ENCODE measurements around the gene KSR1. TPM values are rescaled to one million over a fixed set of nuclear protein-coding genes. Genes with fewer than 3 reads are reported as not detected.

Gene KSR1
- total and polyA plus RNA-seq, 2 of the 4 experiments (the other 2 are of a cell fraction), result 12.5 to 21.9 TPM

DNA sequence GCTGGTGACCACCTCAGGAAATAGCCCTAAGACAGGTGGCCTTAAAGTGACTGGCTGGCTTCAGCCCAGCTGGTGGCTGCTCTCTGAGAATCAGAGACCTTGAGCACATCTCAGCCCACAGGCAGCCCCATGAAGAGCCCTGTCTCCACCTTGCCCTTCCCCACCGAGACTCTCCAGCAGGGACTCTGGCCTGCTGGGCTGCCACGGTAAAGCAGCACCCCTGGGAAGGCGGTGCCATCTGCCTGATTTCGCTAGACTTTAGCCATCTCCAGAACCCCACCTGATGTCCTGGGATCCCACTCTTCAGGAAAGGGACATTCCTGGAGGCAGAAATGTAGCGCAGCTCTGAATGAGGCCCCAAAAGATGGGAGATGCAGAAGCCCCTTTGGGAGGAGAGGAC is 129.5 kb downstream of the KSR1 start:
- Histone ChIP-seq H4K5ac (ENCODE audit: low read depth, low read length) (peak overlapping the region; percentile 38; the same call in 1 of the 2 replicates), H3K36me3 (ENCODE audit: control insufficient read depth, insufficient read depth, low read length) (peaks cover 69% of the 10 kb centered on the region), H2BK15ac (ENCODE audit: low read depth, low read length) (peak overlapping the region; percentile 84; the same call in 2 of the 3 replicates), H3K9me1 (ENCODE audit: insufficient read depth, low read length) (peaks cover 24% of the 10 kb centered on the region), H2AFZ (replicated peaks; ENCODE audit: low read length, poor library complexity) (peak overlapping the region; percentile 55), H3K4me2 (ENCODE audit: low read depth, low read length) (no peak overlapping the region), H3K9ac (ENCODE audit: low read depth, low read length) (no peak overlapping the region; the same call in 1 of the 2 replicates), H4K91ac (ENCODE audit: insufficient read depth, low read depth, low read length) (peak overlapping the region; percentile 96), H2AK9ac (replicated peaks; ENCODE audit: low read depth, low read length, poor library complexity) (peak overlapping the region; percentile 86), H2BK20ac (ENCODE audit: low read depth, low read length) (peak overlapping the region; percentile 94), H3K4me1 (ENCODE audit: control insufficient read depth, insufficient read depth, low read length) (peaks cover 17% of the 10 kb centered on the region), H3K4me3 (ENCODE audit: insufficient read depth, low read depth, low read length) (no peak overlapping the region), H2BK5ac (ENCODE audit: low read depth, low read length, poor library complexity, severe bottlenecking) (peak overlapping the region; percentile 78), H4K20me1 (ENCODE audit: insufficient read depth, low read length) (no peaks in the 10 kb centered on the region), H3K14ac (replicated peaks; ENCODE audit: low read depth, low read length) (peak overlapping the region; percentile 82), H3K23ac (ENCODE audit: low read depth, low read length) (peak overlapping the region; percentile 85; the same call in 1 of the 2 replicates), H3K27ac (ENCODE audit: insufficient read depth, low read length) (peak overlapping the region; percentile 73), H4K8ac (ENCODE audit: low read depth in 2 of 2, low read length in 2 of 2) (peak overlapping the region; percentile 60 to 79), H3K27me3 (ENCODE audit: control insufficient read depth, insufficient read depth, low read length) (no peaks in the 10 kb centered on the region), H3K4ac (ENCODE audit: low read depth, low read length) (peak overlapping the region; percentile 92), H2BK120ac (ENCODE audit: low read depth, low read length) (peak overlapping the region; percentile 97), H3K56ac (ENCODE audit: extremely low read depth, insufficient read depth, low read length) (no peak overlapping the region), H3K18ac (ENCODE audit: low read depth, low read length) (peak overlapping the region; percentile 29; the same call in 1 of the 2 replicates), H2AK5ac (ENCODE audit: low read depth, low read length) (peak overlapping the region; percentile 96), H3K79me1 (ENCODE audit: low read depth in 1 of 2, low read length in 2 of 2) (peaks cover 15 to 73% of the 10 kb centered on the region in 2 experiments; a peak in 3 of 4 replicates), H3K9me3 (ENCODE audit: control insufficient read depth, insufficient read depth, low read length) (no peaks in the 10 kb centered on the region)
- POLR2A ChIA-PET (ENCODE audit: unreplicated experiment), result no interaction called here
- no CpG with 5 or more reads among the region's 5 CpGs for WGBS, 2 experiments (ENCODE audit: extremely low coverage in 2 of 2, insufficient read length in 1 of 2)
- intact Hi-C loops (cut with micrococcal nuclease), result no loop called here
- TF ChIP-seq RFX5 (IDR thresholded peaks at IDR 0.05; ENCODE audit: low read depth, low read length) (no peak), MAFK (IDR thresholded peaks at IDR 0.05; ENCODE audit: low read depth, low read length) (no peak), MAZ (IDR thresholded peaks at IDR 0.05; ENCODE audit: borderline replicate concordance, low read depth, low read length) (no peak), SMC3 (IDR thresholded peaks at IDR 0.05; ENCODE audit: low read depth, low read length) (no peak), NFE2L2 (IDR thresholded peaks at IDR 0.05; ENCODE audit: low read depth, low read length) (no peak), POLR2A (IDR thresholded peaks at IDR 0.05; ENCODE audit: low read depth, low read length) (no peak), CHD1 (IDR thresholded peaks at IDR 0.05; ENCODE audit: low read depth, low read length) (no peak), CTCF (conservative IDR thresholded peaks at IDR 0.05; ENCODE audit: low read depth, low read length) (no peak), RAD21 (IDR thresholded peaks at IDR 0.05; ENCODE audit: low read length) (no peak), CEBPB (IDR thresholded peaks at IDR 0.05; ENCODE audit: low read depth, low read length) (no peak), BHLHE40 (IDR thresholded peaks at IDR 0.05; ENCODE audit: low read depth, low read length) (no peak), MXI1 (IDR thresholded peaks at IDR 0.05; ENCODE audit: borderline replicate concordance, low read depth, low read length) (no peak), FOS (IDR thresholded peaks at IDR 0.05; ENCODE audit: low read depth, low read length) (no peak), RCOR1 (IDR thresholded peaks at IDR 0.05; ENCODE audit: insufficient replicate concordance, low read length) (no peak)
- TF ChIP-seq, protein P1, sequence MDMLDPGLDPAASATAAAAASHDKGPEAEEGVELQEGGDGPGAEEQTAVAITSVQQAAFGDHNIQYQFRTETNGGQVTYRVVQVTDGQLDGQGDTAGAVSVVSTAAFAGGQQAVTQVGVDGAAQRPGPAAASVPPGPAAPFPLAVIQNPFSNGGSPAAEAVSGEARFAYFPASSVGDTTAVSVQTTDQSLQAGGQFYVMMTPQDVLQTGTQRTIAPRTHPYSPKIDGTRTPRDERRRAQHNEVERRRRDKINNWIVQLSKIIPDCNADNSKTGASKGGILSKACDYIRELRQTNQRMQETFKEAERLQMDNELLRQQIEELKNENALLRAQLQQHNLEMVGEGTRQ (IDR thresholded peaks at IDR 0.05; ENCODE audit: low read depth, low read length), result no peak
- TF ChIP-seq, protein P2, sequence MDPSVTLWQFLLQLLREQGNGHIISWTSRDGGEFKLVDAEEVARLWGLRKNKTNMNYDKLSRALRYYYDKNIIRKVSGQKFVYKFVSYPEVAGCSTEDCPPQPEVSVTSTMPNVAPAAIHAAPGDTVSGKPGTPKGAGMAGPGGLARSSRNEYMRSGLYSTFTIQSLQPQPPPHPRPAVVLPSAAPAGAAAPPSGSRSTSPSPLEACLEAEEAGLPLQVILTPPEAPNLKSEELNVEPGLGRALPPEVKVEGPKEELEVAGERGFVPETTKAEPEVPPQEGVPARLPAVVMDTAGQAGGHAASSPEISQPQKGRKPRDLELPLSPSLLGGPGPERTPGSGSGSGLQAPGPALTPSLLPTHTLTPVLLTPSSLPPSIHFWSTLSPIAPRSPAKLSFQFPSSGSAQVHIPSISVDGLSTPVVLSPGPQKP (IDR thresholded peaks at IDR 0.05; ENCODE audit: borderline replicate concordance, low read depth, low read length), result no peak
- in situ Hi-C loops (cut with MboI; ENCODE audit: low sequenced_read_pairs), result loop anchor here (5.0 kb wide), 1 partner anchor 128 kb away; the partner anchor contains the start of gene KSR1
- CTCF ChIA-PET, result interaction anchor here (1.6 kb wide), 1 partner anchor 14 kb away, joined by 6 read pairs; no protein-coding TSS in a partner anchor
- DNase-seq (no peak), ATAC-seq (ENCODE audit: low read depth) (no peak)
- dilution Hi-C loops (cut with HindIII; ENCODE audit: low sequenced_read_pairs, unreplicated experiment), result no loop called here
- no TSS peak for BruUV-seq (replicated peaks)
